Karpas-422 (cell line): ENCODE data around the gene SAMM50. TPM values are rescaled to one million over a fixed set of nuclear protein-coding genes. Genes with fewer than 3 reads are reported as not detected.

Experiments
- DNase-seq: peaks from one replicate; pipeline ENCODE4 v3.0.0-alpha.2; 2015
- H2AFZ ChIP-seq: fragments of 200-600 bp; sonication (generic); 2 replicates; pipeline ENCODE4 v1.6.1; 2014; ENCODE audit warnings: antibody characterized with exemption, low read length, mixed read lengths
- H3K27ac ChIP-seq: fragments of 200-600 bp; sonication (generic); 2 replicates; pipeline ENCODE4 v1.5.1; 2014; ENCODE audit warnings: mild to moderate bottlenecking, low read length, moderate library complexity
- H3K27me3 ChIP-seq: fragments of 200-600 bp; sonication (generic); 2 replicates; pipeline ENCODE4 v1.6.1; 2014; ENCODE audit warnings: low read length, mixed read lengths
- H3K36me3 ChIP-seq: fragments of 200-600 bp; sonication (generic); 2 replicates; pipeline ENCODE4 v1.6.1; 2014; ENCODE audit warnings: low read length, mixed read lengths; ENCODE audit not compliant: insufficient read depth
- H3K4me1 ChIP-seq: fragments of 200-600 bp; sonication (generic); 2 replicates; pipeline ENCODE4 v1.6.1; 2014; ENCODE audit warnings: mild to moderate bottlenecking, low read length, mixed read lengths
- H3K4me2 ChIP-seq: fragments of 200-600 bp; sonication (generic); 2 replicates; pipeline ENCODE4 v1.6.1; 2014; ENCODE audit warnings: low read length, low read depth, mild to moderate bottlenecking; ENCODE audit not compliant: poor library complexity, severe bottlenecking
- H3K4me3 ChIP-seq: fragments of 200-600 bp; sonication (generic); 2 replicates; pipeline ENCODE4 v1.5.1; 2014; ENCODE audit warnings: mild to moderate bottlenecking, antibody characterized with exemption, low read length, mixed read lengths
- H3K79me2 ChIP-seq: fragments of 200-600 bp; sonication (generic); 2 replicates; pipeline ENCODE4 v1.6.1; 2014; ENCODE audit warnings: mild to moderate bottlenecking, low read length, mixed read lengths
- H3K9ac ChIP-seq: fragments of 200-600 bp; sonication (generic); 2 replicates; pipeline ENCODE4 v1.6.0; 2014; ENCODE audit warnings: low read length
- H3K9me2 ChIP-seq: fragments of 200-600 bp; sonication (generic), shearing (Covaris generic); replicated peaks from 2 replicates; pipeline ENCODE4 v1.6.0; 2014; ENCODE audit warnings: mild to moderate bottlenecking, low read length, moderate library complexity; ENCODE audit not compliant: insufficient read depth
- H3K9me3 ChIP-seq: fragments of 300-700, 200-600 bp; sonication (generic); 2 replicates; pipeline ENCODE4 v1.6.1; 2014; ENCODE audit warnings: low read length, mixed read lengths
- H4K20me1 ChIP-seq: fragments of 200-600 bp; sonication (generic); 2 replicates; pipeline ENCODE4 v1.6.1; 2014; ENCODE audit warnings: mild to moderate bottlenecking, antibody characterized with exemption, low read length, low read depth; ENCODE audit not compliant: insufficient read depth
- total RNA-seq: library from RNA; depleted of rRNA; stranded (reverse); fragments of >200 nt; shearing (Covaris generic); gene quantifications from 2 replicates; pipeline ENCODE4 v1.2.3, GENCODE V29; 2014; ENCODE audit warnings: low replicate concordance

The SAMM50 gene
- total RNA-seq, 1 experiment from 2014 or later = 42.9 TPM

DNA sequence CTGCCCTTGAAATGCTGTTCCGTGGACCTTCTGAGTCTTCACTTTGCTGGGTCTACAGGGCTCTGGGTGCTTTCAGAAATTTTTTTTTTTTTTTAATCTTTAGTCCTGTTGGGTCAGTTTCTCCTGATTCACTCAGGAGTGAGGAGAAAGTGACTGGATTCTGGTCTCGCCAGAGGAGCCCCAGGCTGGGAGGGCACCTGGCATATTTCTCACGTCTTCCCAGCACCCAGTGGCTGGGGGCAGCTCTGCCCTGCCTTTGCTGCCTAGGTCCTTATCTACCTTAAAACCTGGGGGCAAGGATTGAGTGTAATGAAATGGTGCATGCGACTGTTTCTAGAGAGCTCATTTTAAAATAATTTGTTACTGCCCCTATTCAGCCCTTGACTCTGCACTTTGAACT lies 23.3 kb downstream of the SAMM50 start:
- Histone ChIP-seq H4K20me1 (no peaks in the 10 kb centered on the region), H3K79me2 (no peaks in the 10 kb centered on the region), H3K9me3 (no peaks in the 10 kb centered on the region), H3K4me1 (no peaks in the 10 kb centered on the region), H3K36me3 (peaks cover 20% of the 10 kb centered on the region; the same call in 1 of the 2 replicates), H3K4me2 (no peak overlapping the region), H3K9me2 (no peaks in the 10 kb centered on the region), H3K4me3 (no peak overlapping the region), H2AFZ (no peak overlapping the region), H3K9ac (no peak overlapping the region), H3K27ac (no peak overlapping the region), H3K27me3 (no peaks in the 10 kb centered on the region)
- DNase-seq = no peak

- no peak overlapping the region for H3K4me2 ChIP-seq
- H3K27me3 ChIP-seq = no peaks in the 10 kb centered on the region
- H2AFZ ChIP-seq = no peak overlapping the region
- no peaks in the 10 kb centered on the region for H3K9me3 ChIP-seq
- H3K4me1 ChIP-seq = no peaks in the 10 kb centered on the region
- no peak overlapping the region for H3K9ac ChIP-seq
- H3K36me3 ChIP-seq = peaks cover 29% of the 10 kb centered on the region; the same call in 1 of the 2 replicates
- no peak overlapping the region for H3K27ac ChIP-seq
- no peak for DNase-seq
- H4K20me1 ChIP-seq = no peaks in the 10 kb centered on the region
- no peaks in the 10 kb centered on the region for H3K9me2 ChIP-seq
- no peak overlapping the region for H3K4me3 ChIP-seq
- H3K79me2 ChIP-seq = no peaks in the 10 kb centered on the region
Measured at GRCh38 chr22:43980579-43980978, 25.3 kb downstream of the SAMM50 start.

- H3K9me3 ChIP-seq = no peaks in the 10 kb centered on the region
- no peaks in the 10 kb centered on the region for H3K4me1 ChIP-seq
- H3K79me2 ChIP-seq = no peaks in the 10 kb centered on the region
- no peak overlapping the region for H3K9ac ChIP-seq
- H3K36me3 ChIP-seq = peaks cover 24% of the 10 kb centered on the region; the same call in 1 of the 2 replicates
- H3K27me3 ChIP-seq = no peaks in the 10 kb centered on the region
- no peak overlapping the region for H2AFZ ChIP-seq
- DNase-seq = no peak
- no peak overlapping the region for H3K27ac ChIP-seq
- no peak overlapping the region for H3K4me3 ChIP-seq
- no peaks in the 10 kb centered on the region for H3K9me2 ChIP-seq
- H3K4me2 ChIP-seq = no peak overlapping the region
- H4K20me1 ChIP-seq = no peaks in the 10 kb centered on the region
Measured at GRCh38 chr22:43980996-43981395, 25.8 kb downstream of the SAMM50 start.

DNA sequence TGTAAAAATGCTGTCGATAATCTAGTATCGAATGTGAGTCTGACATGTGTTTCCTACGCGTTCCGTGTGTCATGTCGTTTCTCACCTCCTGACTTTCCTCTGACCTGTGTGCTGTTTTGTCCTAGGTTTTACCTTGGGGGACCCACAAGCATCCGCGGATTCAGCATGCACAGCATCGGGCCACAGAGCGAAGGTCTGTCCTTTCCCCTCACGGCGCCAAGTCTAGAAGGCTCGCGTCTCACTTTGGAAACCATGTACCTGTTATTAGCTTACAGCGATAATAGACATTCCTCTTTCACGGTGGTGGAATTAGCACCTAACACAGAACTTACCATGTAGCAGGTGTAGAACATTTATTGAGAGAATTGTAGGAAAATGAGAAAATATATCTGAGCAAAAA lies 28.6 kb downstream of the SAMM50 start:
- no peak overlapping the region for H3K27ac ChIP-seq

DNA sequence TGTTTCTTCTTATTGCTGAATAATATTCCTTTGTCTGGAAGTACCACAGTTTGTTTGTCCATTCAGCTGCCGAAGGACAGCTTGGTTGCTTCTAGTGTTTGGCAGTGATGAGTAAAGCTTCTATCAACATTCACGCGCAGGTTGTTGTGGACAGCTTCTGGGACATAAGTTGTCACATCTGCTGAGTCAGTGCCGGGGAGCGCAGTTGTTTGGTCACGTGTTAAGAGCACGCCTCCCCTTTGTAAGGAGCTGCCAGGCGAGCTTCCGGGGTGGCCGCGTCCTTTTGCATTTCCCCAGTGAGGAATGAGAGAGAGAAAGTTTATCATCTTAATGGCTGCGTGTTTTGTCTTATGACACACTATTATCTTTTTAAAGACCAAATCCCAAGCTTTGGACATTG lies 30.3 kb downstream of the SAMM50 start:
- H3K9me3 ChIP-seq = no peaks in the 10 kb centered on the region
- H3K4me1 ChIP-seq = peaks cover 2% of the 10 kb centered on the region; the same call in 1 of the 2 replicates
- H3K9ac ChIP-seq = no peak overlapping the region
- H3K4me2 ChIP-seq = no peak overlapping the region
- H2AFZ ChIP-seq = no peak overlapping the region
- H3K4me3 ChIP-seq = no peak overlapping the region
- no peaks in the 10 kb centered on the region for H3K9me2 ChIP-seq
- 0 out of 2 replicates have a peak, but pooled peaks cover 2% of the 10 kb centered on the region for H3K79me2 ChIP-seq
- peaks cover 44% of the 10 kb centered on the region; the same call in 1 of the 2 replicates for H3K36me3 ChIP-seq
- no peaks in the 10 kb centered on the region for H3K27me3 ChIP-seq
- H4K20me1 ChIP-seq = no peaks in the 10 kb centered on the region
- no peak overlapping the region for H3K27ac ChIP-seq
- no peak for DNase-seq

More for the DNA sequence above, 28.6 kb downstream of the SAMM50 start:
- H3K9me3 ChIP-seq = no peaks in the 10 kb centered on the region
- DNase-seq = no peak
- no peak overlapping the region for H3K4me2 ChIP-seq
- H3K9ac ChIP-seq = no peak overlapping the region
- peaks cover 35% of the 10 kb centered on the region; the same call in 1 of the 2 replicates for H3K36me3 ChIP-seq
- H3K27me3 ChIP-seq = no peaks in the 10 kb centered on the region
- no peak overlapping the region for H3K4me3 ChIP-seq
- H3K4me1 ChIP-seq = peaks cover 2% of the 10 kb centered on the region; the same call in 1 of the 2 replicates
- H4K20me1 ChIP-seq = no peaks in the 10 kb centered on the region
- no peaks in the 10 kb centered on the region for H3K9me2 ChIP-seq
- no peak overlapping the region for H2AFZ ChIP-seq
- 0 out of 2 replicates have a peak, but pooled peaks cover 2% of the 10 kb centered on the region for H3K79me2 ChIP-seq

DNA sequence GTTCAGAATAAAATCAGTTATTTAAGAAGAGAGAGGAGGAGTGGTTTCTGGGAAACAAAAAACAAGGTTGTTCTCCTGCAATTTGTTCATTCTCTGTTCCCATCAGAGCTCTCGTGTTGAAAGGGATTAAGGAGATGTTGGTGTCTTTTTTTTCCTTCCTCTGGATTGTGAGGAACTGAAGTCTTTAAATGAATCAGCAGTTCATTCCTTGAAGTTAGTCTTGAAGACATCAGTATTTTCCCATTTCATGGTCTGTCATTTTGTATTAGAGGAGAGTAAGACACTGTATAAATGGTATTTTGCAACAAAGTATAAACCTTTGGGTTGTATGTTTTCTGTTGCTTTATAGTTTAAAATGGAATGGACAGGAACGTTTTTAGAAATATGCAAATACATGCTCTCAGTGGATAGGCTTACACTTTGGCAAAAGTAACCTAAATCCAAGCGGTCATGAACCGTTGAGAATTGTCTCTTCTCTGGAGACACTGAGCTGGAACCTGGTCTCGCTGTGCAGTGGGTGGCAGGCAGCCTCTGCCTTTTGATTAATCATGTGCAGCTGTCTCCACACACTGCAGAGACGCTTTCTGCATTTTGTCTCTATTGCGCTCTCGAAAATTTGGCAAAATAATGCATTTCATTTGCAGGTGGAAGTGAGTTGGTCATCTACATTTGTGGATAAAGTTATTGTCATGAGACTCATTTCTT lies 33.0 kb downstream of the SAMM50 start:
- Histone ChIP-seq H3K27ac (no peak overlapping the region), H4K20me1 (no peaks in the 10 kb centered on the region), H3K9ac (no peak overlapping the region), H3K36me3 (peaks cover 38% of the 10 kb centered on the region; the same call in 1 of the 2 replicates), H3K27me3 (no peaks in the 10 kb centered on the region), H2AFZ (no peak overlapping the region), H3K79me2 (peaks cover 3% of the 10 kb centered on the region; the same call in 1 of the 2 replicates), H3K4me1 (peaks cover 7% of the 10 kb centered on the region), H3K9me3 (no peaks in the 10 kb centered on the region), H3K9me2 (no peaks in the 10 kb centered on the region), H3K4me2 (no peak overlapping the region), H3K4me3 (no peak overlapping the region)
- DNase-seq = no peak

DNA sequence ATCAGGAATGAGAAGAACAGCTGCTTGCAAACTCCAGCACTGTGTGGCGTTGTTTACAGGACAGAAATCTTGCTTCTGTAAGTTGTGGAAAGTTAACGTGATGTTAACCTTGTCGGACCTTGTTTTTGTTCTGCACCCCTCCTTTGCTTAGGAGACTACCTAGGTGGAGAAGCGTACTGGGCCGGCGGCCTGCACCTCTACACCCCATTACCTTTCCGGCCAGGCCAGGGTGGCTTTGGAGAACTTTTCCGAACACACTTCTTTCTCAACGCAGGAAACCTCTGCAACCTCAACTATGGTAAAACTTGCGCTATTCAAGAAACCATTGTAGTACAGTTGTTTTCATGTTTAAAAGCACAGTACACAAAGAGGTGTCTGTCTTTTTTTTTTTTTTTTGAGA lies 33.7 kb downstream of the SAMM50 start:
- no peaks in the 10 kb centered on the region for H3K27me3 ChIP-seq
- no peaks in the 10 kb centered on the region for H4K20me1 ChIP-seq
- H3K9ac ChIP-seq = no peak overlapping the region
- no peak overlapping the region for H2AFZ ChIP-seq
- no peaks in the 10 kb centered on the region for H3K9me3 ChIP-seq
- peaks cover 41% of the 10 kb centered on the region; the same call in 1 of the 2 replicates for H3K36me3 ChIP-seq
- H3K4me3 ChIP-seq = no peak overlapping the region
- no peaks in the 10 kb centered on the region for H3K9me2 ChIP-seq
- H3K4me2 ChIP-seq = no peak overlapping the region
- peaks cover 10% of the 10 kb centered on the region for H3K4me1 ChIP-seq
- DNase-seq = no peak
- H3K27ac ChIP-seq = no peak overlapping the region
- peaks cover 9% of the 10 kb centered on the region; the same call in 1 of the 2 replicates for H3K79me2 ChIP-seq

GRCh38 chr22:43990044-43990443 lies 34.8 kb downstream of the SAMM50 start:
- no peak for DNase-seq
- H3K36me3 ChIP-seq = peaks cover 37% of the 10 kb centered on the region; the same call in 1 of the 2 replicates
- H3K4me2 ChIP-seq = no peak overlapping the region

More at GRCh38 chr22:43990044-43990443, 34.8 kb downstream of the SAMM50 start:
- no peaks in the 10 kb centered on the region for H3K9me2 ChIP-seq
- H2AFZ ChIP-seq = no peak overlapping the region
- no peak overlapping the region for H3K27ac ChIP-seq
- H3K9ac ChIP-seq = no peak overlapping the region
- peaks cover 12% of the 10 kb centered on the region for H3K4me1 ChIP-seq
- no peaks in the 10 kb centered on the region for H3K27me3 ChIP-seq
- peaks cover 12% of the 10 kb centered on the region for H3K79me2 ChIP-seq
- no peak overlapping the region for H3K4me3 ChIP-seq
- no peaks in the 10 kb centered on the region for H4K20me1 ChIP-seq
- H3K9me3 ChIP-seq = no peaks in the 10 kb centered on the region
